Endodermal cell (in vitro differentiated cells): ENCODE results near the gene WDR90. TPM values are rescaled to one million over a fixed set of nuclear protein-coding genes. Genes with fewer than 3 reads are reported as not detected.

ENCODE experiments used
- DNase-seq: peaks from one replicate; pipeline ENCODE4 v3.0.0-alpha.2; 2017
- H3K27ac ChIP-seq: 2 replicates; pipeline ENCODE4 v1.5.1; 2013; ENCODE audit warnings: mild to moderate bottlenecking, low read depth, low read length, moderate library complexity
- H3K27me3 ChIP-seq: 2 replicates; pipeline ENCODE4 v1.6.1; 2013; ENCODE audit warnings: mild to moderate bottlenecking, low read length, moderate library complexity; ENCODE audit not compliant: insufficient read depth, control insufficient read depth, poor library complexity, severe bottlenecking
- H3K36me3 ChIP-seq: 2 replicates; pipeline ENCODE4 v1.7.0; 2013; ENCODE audit warnings: mild to moderate bottlenecking, low read length, moderate library complexity; ENCODE audit not compliant: control insufficient read depth, insufficient read depth
- H3K4me1 ChIP-seq: one replicate; pipeline ENCODE4 v1.7.0; 2013; ENCODE audit warnings: low read length; ENCODE audit not compliant: control insufficient read depth, insufficient read depth
- H3K4me3 ChIP-seq: 2 replicates; pipeline ENCODE4 v1.5.1; 2013; ENCODE audit warnings: mild to moderate bottlenecking, low read length, moderate library complexity
- H3K9ac ChIP-seq: 2 replicates; pipeline ENCODE4 v1.6.1; 2013; ENCODE audit warnings: mild to moderate bottlenecking, low read length, moderate library complexity; ENCODE audit not compliant: poor library complexity, severe bottlenecking; ENCODE audit errors: extremely low read depth
- H3K9me3 ChIP-seq: 2 replicates; pipeline ENCODE4 v1.6.1; 2013; ENCODE audit warnings: mild to moderate bottlenecking, low read length, moderate library complexity; ENCODE audit not compliant: control insufficient read depth
- H3K27ac Mint-ChIP-seq: 2 replicates; pipeline ENCODE4 v1.8.0; 2020; ENCODE audit warnings: mixed read lengths
- H3K27me3 Mint-ChIP-seq: 2 replicates; pipeline ENCODE4 v1.8.0; 2021; ENCODE audit warnings: mild to moderate bottlenecking, mixed read lengths; ENCODE audit not compliant: insufficient read depth
- H3K36me3 Mint-ChIP-seq: 2 replicates; pipeline ENCODE4 v1.8.0; 2020; ENCODE audit warnings: low read depth, mixed read lengths
- H3K4me1 Mint-ChIP-seq: 2 replicates; pipeline ENCODE4 v1.8.0; 2020; ENCODE audit warnings: mixed read lengths
- H3K4me3 Mint-ChIP-seq: 2 replicates; pipeline ENCODE4 v1.8.0; 2020; ENCODE audit warnings: mild to moderate bottlenecking, moderate library complexity, mixed read lengths
- H3K9me3 Mint-ChIP-seq: 2 replicates; pipeline ENCODE4 v1.8.0; 2020; ENCODE audit warnings: mild to moderate bottlenecking, mixed read lengths
- CTCF ChIP-seq: fragments of 200-600 bp; sonication (generic); conservative IDR thresholded peaks from 2 replicates; pipeline ENCODE4 v1.5.0; 2021; ENCODE audit warnings: antibody characterized with exemption, mild to moderate bottlenecking
- WGBS, 2 experiments: methylation state at CpG; one replicate each; pipeline versions ENCODE4 v1.1.5 to v1.1.7; 2013; ENCODE audit warnings: missing lambda C conversion rate in 2 of 2, mixed read lengths in 1 of 2; ENCODE audit not compliant: insufficient coverage in 1 of 2, insufficient read length in 1 of 2; 5-methylcytosine and 5-hydroxymethylcytosine counted together
- total RNA-seq, 2 donors: library from RNA; stranded (reverse); fragmentation: NEBNext Ultra II Directional in 1 of 2; extraction: Animal tissue kit (Norgen Biotek cat#: 25700) in 1 of 2; gene quantifications; 2 replicates in 1 of 2; 3 replicates in 1 of 2; pipeline ENCODE4 v1.2.1, GENCODE V29; 2021

Gene WDR90
- total RNA-seq, 2 donors from 2014 or later = 112 to 120 TPM

- no peaks in the 10 kb centered on the region for H3K9me3 Mint-ChIP-seq
- peaks cover 12% of the 10 kb centered on the region for H3K4me1 Mint-ChIP-seq
- no peak overlapping the region for H3K4me3 Mint-ChIP-seq
- peaks cover 11% of the 10 kb centered on the region for H3K36me3 Mint-ChIP-seq
- no peaks in the 10 kb centered on the region for H3K27me3 Mint-ChIP-seq
- no peak for DNase-seq
- no peaks in the 10 kb centered on the region for H3K9me3 ChIP-seq
- no peak overlapping the region for H3K27ac ChIP-seq
- H3K36me3 ChIP-seq = peaks cover 21% of the 10 kb centered on the region
- H3K9ac ChIP-seq = no peak overlapping the region
- 96 to 97% methylated on average over 18 to 21 of the region's 21 CpGs for WGBS, 2 experiments
- H3K4me3 ChIP-seq = no peak overlapping the region
- no peak overlapping the region for H3K27ac Mint-ChIP-seq
- H3K27me3 ChIP-seq = no peaks in the 10 kb centered on the region
- TF ChIP-seq CTCF = no peak
- H3K4me1 ChIP-seq = peaks cover 5% of the 10 kb centered on the region
Observed at GRCh38 chr16:676565-676902, 27.4 kb downstream of the WDR90 start.

GRCh38 chr16:676913-677312 lies 27.7 kb downstream of the WDR90 start:
- H3K4me1 Mint-ChIP-seq = peaks cover 15% of the 10 kb centered on the region
- H3K9me3 ChIP-seq = no peaks in the 10 kb centered on the region
- H3K4me1 ChIP-seq = peaks cover 9% of the 10 kb centered on the region
- no peak overlapping the region for H3K27ac Mint-ChIP-seq
- no peak overlapping the region for H3K4me3 Mint-ChIP-seq
- peaks cover 15% of the 10 kb centered on the region for H3K36me3 Mint-ChIP-seq
- H3K4me3 ChIP-seq = no peak overlapping the region
- no peaks in the 10 kb centered on the region for H3K27me3 ChIP-seq
- no peak for DNase-seq
- H3K27ac ChIP-seq = no peak overlapping the region
- no peak overlapping the region for H3K9ac ChIP-seq
- H3K36me3 ChIP-seq = peaks cover 25% of the 10 kb centered on the region
- TF ChIP-seq CTCF = no peak
- WGBS, 2 experiments = 95% methylated on average over 13 to 23 of the region's 23 CpGs
- no peaks in the 10 kb centered on the region for H3K27me3 Mint-ChIP-seq
- no peaks in the 10 kb centered on the region for H3K9me3 Mint-ChIP-seq

GRCh38 chr16:677316-678190 lies 28.4 kb downstream of the WDR90 start:
- Mint-ChIP-seq H3K27ac (no peak overlapping the region), H3K4me3 (no peak overlapping the region), H3K9me3 (no peaks in the 10 kb centered on the region), H3K4me1 (peaks cover 18% of the 10 kb centered on the region), H3K27me3 (no peaks in the 10 kb centered on the region), H3K36me3 (peaks cover 20% of the 10 kb centered on the region)
- no peaks in the 10 kb centered on the region for H3K9me3 ChIP-seq
- H3K4me3 ChIP-seq = no peak overlapping the region
- no peak for TF ChIP-seq CTCF
- H3K4me1 ChIP-seq = peaks cover 14% of the 10 kb centered on the region
- WGBS, 2 experiments = 90 to 92% methylated on average over 27 to 57 of the region's 57 CpGs
- H3K36me3 ChIP-seq = peaks cover 27% of the 10 kb centered on the region
- peak; percentile 70 for DNase-seq
- H3K9ac ChIP-seq = no peak overlapping the region
- no peaks in the 10 kb centered on the region for H3K27me3 ChIP-seq
- no peak overlapping the region for H3K27ac ChIP-seq
